GM12891 (cell line): Measurements from ENCODE around the gene GAR1.
A peak's percentile ranks its signal among the peaks of the same experiment; 100 is the strongest.

ENCODE experiments used
- DNase-seq: peaks from one replicate; pipeline ENCODE4 v3.0.0; 2011; ENCODE audit warnings: low spot score; ENCODE audit not compliant: insufficient read length
- FAIRE-seq: peaks from 2 replicates; lab custom pipeline; 2011; peaks lifted over from hg19 to GRCh38; lab: Jason Lieb, UNC
- PAX5 ChIP-seq: IDR thresholded peaks from 2 replicates; pipeline ENCODE4 v1.6.1; 2011; ENCODE audit warnings: low read length, moderate library complexity, mild to moderate bottlenecking; ENCODE audit not compliant: insufficient read depth, severe bottlenecking
- POLR2A ChIP-seq: IDR thresholded peaks from 2 replicates; pipeline ENCODE4 v1.6.1; 2011; ENCODE audit warnings: low read depth, low read length, control low read depth
- POLR2AphosphoS5 ChIP-seq: IDR thresholded peaks from 2 replicates; pipeline ENCODE4 v1.6.1; 2011; ENCODE audit warnings: low read depth, low read length, control low read depth
- POU2F2 ChIP-seq: IDR thresholded peaks from 2 replicates; pipeline ENCODE4 v1.6.1; 2011; ENCODE audit warnings: low read depth, mild to moderate bottlenecking, control low read depth, low read length, moderate library complexity
- SPI1 ChIP-seq: IDR thresholded peaks from 2 replicates; pipeline ENCODE4 v1.6.1; 2011; ENCODE audit warnings: low read depth, low read length, control low read depth
- TAF1 ChIP-seq: IDR thresholded peaks from 2 replicates; pipeline ENCODE4 v1.6.1; 2011; ENCODE audit warnings: low read depth, low read length, control low read depth

Gene GAR1

GRCh38 chr4:109809655-109810054 lies 5.9 kb upstream of the GAR1 start:
- DNase-seq (no peak), FAIRE-seq (no peak)

GRCh38 chr4:109810552-109811387 lies 4.8 kb upstream of the GAR1 start:
- FAIRE-seq: no peak
- TF ChIP-seq SPI1 (no peak), TAF1 (no peak), POLR2A (no peak), POU2F2 (no peak), POLR2AphosphoS5 (no peak), PAX5 (no peak)
- DNase-seq: no peak

More at GRCh38 chr4:109809655-109810054, 5.9 kb upstream of the GAR1 start:
- TF ChIP-seq POU2F2 (no peak), PAX5 (no peak), POLR2AphosphoS5 (no peak), SPI1 (no peak), POLR2A (no peak), TAF1 (no peak)

GRCh38 chr4:109811707-109812106 lies 3.9 kb upstream of the GAR1 start:
- no peak for TF ChIP-seq POLR2AphosphoS5
- no peak for TF ChIP-seq SPI1
- TF ChIP-seq PAX5: no peak
- no peak for TF ChIP-seq POU2F2
- TF ChIP-seq TAF1: no peak
- no peak for TF ChIP-seq POLR2A
- FAIRE-seq (no peak), DNase-seq (no peak)

- TF ChIP-seq PAX5 (no peak), TAF1 (no peak), POU2F2 (no peak), POLR2A (no peak), POLR2AphosphoS5 (no peak), SPI1 (no peak)
- FAIRE-seq: no peak
- peak; percentile 6 for DNase-seq
Measured at GRCh38 chr4:109816082-109816442, 500 bp downstream of the GAR1 start.

- DNase-seq (no peak), FAIRE-seq (no peak)
Measured at GRCh38 chr4:109816894-109817293, 1.3 kb downstream of the GAR1 start.

GRCh38 chr4:109818268-109818667 lies 2.7 kb downstream of the GAR1 start:
- TF ChIP-seq SPI1: no peak
- no peak for TF ChIP-seq POU2F2
- TF ChIP-seq PAX5: no peak
- TF ChIP-seq TAF1: no peak
- TF ChIP-seq POLR2AphosphoS5: no peak
- no peak for TF ChIP-seq POLR2A
- FAIRE-seq: no peak
- DNase-seq: no peak

More at GRCh38 chr4:109816894-109817293, 1.3 kb downstream of the GAR1 start:
- TF ChIP-seq TAF1 (no peak), SPI1 (no peak), POU2F2 (no peak), POLR2AphosphoS5 (no peak), POLR2A (no peak), PAX5 (no peak)

- no peak for DNase-seq
- FAIRE-seq: no peak
- TF ChIP-seq SPI1: no peak
Measured at GRCh38 chr4:109820563-109820962, 5.0 kb downstream of the GAR1 start.

GRCh38 chr4:109821185-109821584 lies 5.6 kb downstream of the GAR1 start:
- no peak for FAIRE-seq
- no peak for TF ChIP-seq POLR2AphosphoS5
- DNase-seq: no peak

- no peak for DNase-seq
Measured at GRCh38 chr4:109826719-109827118, 11.2 kb downstream of the GAR1 start.

GRCh38 chr4:109827672-109828071 lies 12.1 kb downstream of the GAR1 start, which contains the start of gene RRH:
RRH (plus strand) TSS chr4:109827972; CDS start chr4:109828028, 56 bp downstream.
- no peak for TF ChIP-seq PAX5
- TF ChIP-seq TAF1: no peak
- no peak for TF ChIP-seq POU2F2
- no peak for TF ChIP-seq POLR2AphosphoS5
- TF ChIP-seq POLR2A: no peak
- TF ChIP-seq SPI1: no peak
- DNase-seq (no peak), FAIRE-seq (no peak)

More at GRCh38 chr4:109826719-109827118, 11.2 kb downstream of the GAR1 start:
- FAIRE-seq: no peak
- TF ChIP-seq SPI1 (no peak), POLR2AphosphoS5 (no peak), TAF1 (no peak), POLR2A (no peak), PAX5 (no peak), POU2F2 (no peak)
